HG03159 (cell line): ENCODE data around the gene KMT5B.

Experiments used
- ATAC-seq: cut with Tn5 transposase; IDR thresholded peaks from one replicate; pipeline ENCODE4 v1.9.1; 2021; ENCODE audit warnings: mild to moderate bottlenecking, moderate library complexity; ENCODE audit not compliant: unreplicated experiment

Gene KMT5B

DNA sequence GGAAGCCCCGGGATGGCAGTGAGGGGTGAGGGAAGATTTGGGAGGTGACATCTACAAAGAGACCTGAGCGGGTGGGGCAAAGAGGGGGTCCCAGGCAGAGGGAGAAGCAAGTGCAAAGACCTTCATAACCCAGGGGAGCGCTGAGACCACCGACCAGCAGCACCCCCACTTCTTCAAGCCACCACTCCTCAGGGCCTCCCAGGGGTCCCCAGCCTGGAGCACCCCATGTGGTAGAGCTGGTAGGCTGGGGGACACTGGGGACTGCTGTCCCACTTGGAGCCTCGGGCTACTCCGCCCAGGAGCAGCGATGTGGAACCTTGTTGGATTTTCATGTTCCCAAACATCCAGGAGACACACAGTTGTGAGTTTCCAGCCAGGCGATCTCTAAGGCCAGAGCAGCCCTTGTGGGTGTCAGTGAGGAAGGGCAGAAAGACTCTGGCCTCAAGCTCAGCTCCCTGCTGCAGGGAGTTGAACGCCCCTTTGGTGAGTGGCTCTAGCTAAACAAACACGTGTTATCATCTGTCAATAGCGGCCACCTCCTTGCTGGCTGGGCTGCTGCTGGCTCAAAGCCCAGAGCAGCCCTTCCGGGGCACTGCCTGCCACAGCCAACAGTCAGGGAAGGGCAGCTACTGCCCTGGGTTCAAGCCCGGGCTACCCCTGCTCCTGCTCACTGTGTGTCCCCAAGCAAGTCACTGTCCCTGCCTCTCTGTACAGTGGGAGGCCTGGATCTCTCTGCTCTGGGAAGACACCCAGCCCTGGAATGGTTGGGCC is 66.2 kb downstream of the KMT5B start:
- ATAC-seq = no peak

DNA sequence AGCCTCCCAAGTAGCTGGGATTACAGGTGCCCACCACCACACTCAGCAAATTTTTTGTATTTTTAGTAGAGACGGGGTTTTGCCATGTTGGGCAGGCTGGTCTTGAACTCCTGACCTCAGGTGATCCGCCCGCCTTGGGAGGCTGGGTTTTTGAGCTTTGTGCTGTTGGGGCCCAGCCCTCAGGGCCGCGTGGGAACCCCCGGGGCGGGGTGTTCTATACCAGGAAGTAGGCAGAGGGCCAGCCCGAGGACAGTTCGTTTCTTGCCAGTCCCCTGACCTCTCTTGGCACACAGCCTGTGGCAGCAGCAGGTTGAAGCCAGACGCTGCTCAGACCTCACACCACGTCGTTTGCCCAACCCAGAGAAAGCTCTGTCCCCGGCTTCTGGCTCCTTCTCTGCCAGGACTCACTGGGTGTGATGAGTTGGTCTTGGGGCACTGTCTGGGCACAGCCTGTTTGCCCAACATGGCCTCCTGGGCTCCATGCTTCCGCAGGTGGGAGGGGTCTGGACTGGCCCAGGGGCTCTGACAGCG is 67.0 kb downstream of the KMT5B start:
- no peak for ATAC-seq

DNA sequence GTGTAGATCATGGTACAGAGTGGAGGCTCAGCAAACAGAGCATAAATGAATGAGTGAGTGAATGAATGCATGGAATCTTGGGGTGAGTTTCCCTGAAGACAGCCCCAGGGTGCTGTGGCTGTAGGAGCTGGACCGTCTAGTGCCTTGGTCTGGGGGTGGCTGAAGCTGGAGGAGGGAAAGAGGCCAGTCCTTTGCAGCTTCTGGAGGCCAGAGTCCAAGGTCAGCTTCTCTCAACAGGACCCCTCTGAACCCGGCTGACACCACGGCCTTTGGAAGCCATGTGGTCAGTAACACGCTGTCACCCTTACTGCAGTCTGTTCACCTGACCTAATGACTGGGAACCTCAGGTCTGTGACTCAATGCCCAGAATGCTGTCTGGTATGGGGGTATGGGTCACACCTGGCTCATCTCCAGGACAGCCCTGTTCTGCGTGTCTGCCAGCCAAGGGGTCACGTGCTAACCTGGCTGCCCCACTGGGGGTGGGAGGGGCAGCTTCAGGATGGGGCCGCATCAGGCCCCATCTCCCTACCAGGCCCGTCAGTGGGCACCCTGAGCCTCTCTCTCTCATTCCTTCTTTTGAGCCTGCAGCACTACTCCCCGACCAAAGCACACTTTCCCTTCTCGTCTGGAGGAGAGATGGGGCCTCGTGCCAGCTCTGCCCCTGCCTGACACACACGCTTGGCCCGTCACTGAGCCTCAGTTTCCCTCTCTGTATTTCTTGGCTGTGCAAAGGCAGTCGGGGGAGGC is 67.8 kb downstream of the KMT5B start:
- ATAC-seq = no peak

DNA sequence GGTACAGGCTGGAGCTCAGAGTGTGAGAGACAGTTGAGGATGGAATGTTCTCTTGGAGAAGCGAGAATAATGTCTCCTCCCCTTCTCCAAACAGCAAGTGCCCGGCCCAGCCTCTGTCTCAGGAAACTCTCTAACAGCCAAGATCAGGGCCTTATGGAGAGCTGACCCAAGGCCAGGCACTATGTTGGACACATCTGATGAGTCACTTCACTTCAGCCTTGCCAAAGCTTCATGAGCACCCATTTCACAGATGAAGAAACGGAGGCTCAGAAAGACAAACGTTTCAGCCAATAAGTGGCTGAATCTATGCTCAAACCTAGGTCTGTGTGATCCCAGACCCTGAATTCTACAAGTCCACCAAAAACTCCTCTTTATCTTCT is 69.8 kb downstream of the KMT5B start:
- ATAC-seq = no peak

DNA sequence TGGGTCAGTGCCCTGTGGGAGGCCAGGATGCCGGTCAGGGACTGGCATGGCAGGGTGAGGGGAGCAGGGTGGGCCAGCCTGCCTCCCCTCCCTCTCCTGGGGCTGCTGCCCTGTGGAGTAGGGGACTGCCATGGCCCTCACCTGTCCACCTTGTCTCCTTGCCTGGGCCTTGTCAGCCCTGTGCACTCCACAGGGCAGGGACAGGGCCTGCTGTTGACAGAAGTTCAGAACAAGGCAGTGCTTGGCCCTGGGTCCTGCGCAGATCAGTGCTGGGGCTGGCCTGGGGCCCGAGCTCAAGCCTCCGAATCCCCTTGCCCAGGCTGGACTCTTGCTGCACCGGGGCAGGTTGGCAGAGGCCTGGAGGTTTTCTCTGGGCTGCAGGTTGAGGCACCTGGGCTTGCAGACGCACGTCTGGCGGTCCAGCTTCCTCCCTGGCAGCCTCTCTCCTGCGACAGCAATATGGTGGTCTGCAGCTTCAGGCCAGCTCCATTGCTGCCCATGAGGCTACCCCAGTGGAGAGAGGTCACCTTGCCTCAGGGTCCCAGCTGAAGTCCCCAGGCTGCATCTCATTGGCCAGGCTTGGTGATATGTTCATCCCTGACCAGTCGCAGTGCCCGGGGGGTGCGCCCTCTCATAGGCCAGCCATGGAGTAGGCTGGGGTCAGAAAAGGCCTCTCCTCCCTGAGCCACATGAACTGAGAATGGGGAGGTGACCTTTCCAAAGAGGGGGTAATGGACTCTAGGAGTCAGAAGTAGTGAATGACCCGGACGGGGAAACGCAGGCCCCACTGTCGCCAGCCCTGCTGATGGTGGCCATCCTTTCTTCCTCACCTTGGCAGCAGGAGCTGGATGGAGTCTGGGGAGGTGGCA is 70.4 kb downstream of the KMT5B start:
- no peak for ATAC-seq

DNA sequence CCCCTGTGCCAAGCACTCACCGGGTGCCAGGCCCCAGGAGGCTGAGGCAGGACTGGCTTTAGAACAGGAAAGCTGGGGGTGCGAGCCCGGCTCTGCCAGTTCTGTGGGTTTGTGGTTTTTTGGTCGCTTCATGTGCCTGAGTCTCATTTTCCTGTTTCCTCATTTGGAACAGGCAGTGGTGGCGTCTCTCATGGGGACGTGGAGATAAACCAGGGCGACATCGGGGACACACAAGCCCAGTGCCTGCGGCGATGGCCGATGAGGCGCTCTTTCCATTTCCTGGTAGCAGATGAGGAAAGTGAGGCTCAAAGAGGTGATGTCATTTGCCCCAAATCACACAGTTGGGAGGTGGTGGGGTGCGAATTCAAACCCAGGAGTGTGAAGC is 71.1 kb downstream of the KMT5B start:
- ATAC-seq = no peak

DNA sequence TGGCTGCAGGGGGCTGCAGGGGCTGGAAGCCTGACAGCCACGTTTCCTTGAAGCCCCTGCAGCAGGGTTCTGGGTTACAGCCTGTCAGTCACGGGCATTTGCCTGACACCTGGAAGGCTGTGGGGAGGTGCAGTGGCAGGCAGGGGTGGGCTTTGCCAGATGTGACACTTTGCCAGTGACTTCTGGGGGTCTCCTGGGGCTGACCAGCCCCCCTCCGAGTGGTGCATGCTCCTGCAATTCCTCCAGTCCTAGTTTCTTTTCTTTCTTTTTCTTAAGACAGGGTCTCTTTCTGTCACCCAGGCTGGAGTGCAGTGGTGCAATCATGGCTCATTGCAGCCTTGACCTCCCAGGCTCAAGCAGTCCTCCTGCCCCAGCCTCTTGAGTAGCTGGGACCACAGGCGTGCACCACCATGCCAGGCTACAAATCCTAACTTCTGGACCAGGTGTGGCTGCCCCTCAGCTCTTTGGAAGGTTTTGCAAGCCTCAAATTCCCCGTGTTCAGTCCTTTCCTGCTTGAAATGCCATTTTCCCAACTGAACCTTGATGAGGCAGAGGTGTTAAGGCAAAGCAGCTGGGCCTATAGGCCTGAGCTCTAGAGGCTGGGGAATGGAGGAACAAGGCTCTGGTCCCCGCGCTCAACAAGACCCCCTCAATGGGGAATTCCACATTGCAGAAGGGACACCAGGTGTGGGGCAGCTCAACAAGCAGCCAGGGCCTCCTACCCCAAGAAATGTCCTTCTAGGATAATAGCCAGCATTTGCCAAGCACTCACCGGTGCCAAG is 71.7 kb downstream of the KMT5B start:
- no peak for ATAC-seq

DNA sequence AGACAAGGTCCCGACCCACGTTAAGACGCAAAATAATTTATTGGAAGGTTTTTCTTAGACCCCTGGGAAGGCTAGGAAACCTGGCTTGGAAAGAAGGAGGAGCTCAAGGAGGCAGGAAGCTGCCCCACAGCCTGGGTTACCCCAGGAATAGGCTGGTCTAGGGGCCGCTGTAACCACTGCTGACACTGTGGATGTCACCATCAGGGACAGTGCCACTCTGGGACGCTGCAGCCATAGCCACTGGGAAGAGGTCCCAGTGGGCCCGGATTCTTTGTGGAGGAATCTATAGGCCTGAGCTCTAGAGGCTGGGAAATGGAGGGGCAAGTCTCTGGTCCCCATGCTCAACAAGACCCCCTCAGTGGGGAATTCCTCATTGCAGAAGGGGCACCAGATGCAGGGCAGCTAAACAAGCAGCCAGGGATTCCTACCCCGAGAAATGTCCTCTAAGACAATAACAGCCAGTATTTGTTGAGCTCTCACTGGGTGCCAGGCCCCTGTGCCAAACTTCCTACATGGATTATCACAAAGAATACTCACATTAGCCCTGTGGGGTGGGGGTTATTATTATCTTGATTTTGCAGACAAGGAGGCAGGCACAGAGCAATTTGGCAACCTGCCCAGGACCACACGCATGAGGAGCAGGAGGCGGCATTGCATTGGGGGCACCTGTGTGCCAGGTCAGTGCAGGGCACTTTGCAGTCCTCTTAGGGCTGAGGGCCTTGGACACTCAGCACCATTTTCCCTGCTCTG is 72.4 kb downstream of the KMT5B start:
- ATAC-seq = no peak

DNA sequence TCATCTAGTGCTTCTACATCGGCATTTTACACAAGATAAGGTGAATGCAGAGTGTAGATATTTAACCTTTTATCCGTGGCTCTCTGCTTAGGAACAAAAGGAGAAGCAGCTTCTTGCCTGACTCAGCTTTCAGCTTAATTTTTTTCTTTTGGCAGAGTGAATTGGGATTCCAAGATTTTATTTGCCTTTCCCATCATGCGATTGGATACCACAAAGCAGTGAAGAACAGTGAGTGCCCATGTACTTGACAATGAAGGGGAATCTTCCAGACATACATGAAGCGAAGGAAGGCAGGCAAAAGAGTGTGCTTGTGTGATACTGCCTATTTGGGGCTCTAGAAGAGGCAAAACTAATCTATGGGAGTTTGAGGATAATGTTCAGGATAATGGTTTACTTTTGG is 74.9 kb downstream of the KMT5B start:
- no peak for ATAC-seq

DNA sequence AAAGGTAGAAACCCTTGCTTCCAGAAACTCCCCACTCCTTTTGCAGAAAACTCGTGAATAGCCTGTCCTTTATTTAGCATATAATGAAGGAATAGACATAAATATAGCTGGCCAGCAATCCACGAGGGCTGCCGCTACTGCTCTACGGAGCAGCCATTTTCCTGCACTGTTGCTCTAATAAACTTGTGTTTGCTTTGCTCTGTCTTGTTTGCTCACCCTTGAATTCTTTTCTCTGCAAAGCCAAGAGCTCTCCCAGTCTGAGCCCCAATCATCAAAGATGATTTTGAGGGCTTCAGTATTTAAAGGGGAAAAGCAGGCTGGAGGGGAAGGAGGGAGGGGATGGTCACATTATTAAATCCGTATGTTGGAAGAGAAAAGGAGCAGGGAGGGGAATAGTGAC is 75.3 kb downstream of the KMT5B start:
- no peak for ATAC-seq

DNA sequence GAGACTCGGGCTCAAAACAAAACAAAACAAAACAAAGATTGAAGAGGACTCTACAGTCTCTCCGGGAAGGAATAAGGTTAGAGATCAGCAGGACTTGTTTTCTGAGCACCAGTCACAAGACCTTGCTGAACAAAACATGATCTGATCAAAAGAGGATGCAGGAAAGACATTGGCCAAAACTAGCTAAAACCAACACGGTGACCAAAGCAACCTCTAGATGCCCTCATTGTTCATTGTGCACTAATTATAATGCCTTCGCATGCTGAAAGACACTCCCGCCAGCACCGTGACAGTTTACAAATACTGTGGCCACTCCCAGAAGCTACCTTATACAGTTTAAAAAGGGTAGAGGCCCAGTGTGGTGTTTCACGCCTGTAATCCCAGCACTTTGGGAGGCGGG is 76.2 kb downstream of the KMT5B start:
- no peak for ATAC-seq

DNA sequence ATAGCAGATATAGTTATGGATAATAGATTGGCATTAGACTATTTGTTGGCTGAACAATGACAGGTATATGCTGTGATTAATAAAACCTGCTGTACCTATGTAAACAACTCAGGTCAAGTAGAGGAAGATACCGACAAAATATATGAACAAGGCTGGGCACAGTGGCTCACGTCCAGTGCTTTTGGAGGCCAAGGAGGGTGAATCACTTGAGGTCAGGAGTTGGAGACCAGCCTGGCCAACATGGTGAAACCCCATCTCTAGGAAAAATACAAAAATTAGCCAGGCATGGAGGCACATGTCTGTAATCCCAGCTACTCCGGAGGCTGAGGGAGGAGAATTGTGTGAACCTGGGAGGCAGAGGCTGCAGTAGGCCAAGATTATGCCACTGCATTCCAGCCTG is 77.9 kb downstream of the KMT5B start:
- no peak for ATAC-seq

DNA sequence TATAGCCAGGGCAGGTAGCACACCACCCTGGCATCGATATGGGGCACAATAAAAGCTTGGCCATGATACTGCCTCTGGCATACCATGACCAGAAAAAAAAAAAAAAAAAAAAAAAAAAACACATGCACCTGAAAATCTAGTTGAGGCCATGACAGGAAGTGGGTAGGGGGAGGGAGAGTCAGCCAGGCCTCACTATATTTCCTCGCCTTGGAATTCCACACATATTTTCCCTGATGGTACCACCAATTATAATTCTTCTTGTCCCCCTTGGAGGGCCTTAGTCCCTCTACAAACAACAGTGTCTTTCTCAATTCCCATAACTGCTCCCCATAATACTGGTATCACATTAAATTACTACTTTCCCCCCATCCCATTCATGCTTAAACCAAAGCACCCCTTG is 79.3 kb downstream of the KMT5B start:
- ATAC-seq = no peak

DNA sequence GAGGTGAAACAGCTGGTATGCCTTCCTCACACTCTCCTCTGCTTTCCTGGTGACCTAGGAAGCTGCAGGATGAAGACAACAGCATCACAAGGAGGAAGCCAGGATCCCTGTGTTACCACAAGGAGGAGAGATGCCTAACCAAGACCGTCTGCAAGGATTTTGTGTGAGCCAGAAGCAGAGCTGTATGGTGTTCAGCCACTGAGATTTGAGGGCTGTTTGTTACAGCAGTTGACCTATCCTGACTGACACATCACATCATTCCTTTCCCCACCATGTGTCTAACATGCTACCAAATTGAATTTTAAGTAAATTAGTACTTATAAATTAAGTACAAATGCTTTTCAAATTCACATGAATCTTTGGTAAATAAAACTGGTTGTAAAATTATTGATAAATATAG is 83.0 kb downstream of the KMT5B start:
- no peak for ATAC-seq

DNA sequence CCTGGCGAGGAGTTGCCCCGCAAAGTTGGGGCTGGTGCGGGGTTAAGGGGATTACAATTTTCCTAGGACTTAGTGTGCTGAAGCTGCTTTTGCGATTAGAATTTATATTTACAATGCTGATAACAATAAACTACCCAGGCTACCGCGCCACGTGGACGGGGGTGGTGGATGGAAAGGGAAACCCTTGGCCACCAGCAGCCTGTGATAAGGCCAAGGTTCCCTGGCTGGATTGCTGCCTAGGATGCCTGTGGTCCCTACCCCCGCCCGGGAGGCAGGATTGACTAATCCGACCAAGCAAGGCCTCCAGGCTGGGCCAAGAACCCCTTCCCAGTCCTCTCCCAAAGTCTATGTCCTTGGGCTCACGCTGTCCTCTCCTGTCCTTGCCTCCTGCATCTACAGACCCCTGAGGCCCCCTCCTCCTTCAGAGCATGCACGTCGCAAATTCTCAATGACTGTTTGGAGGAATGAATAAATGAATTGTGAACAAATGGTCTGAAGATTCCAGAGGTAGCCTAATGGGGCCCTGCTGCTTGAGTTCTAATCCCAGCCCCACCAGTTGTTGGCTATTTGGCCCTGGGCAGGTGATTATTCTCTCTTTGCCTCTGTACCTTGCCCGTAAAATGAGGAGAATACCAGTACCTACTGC is 84.3 kb downstream of the KMT5B start:
- no peak for ATAC-seq

DNA sequence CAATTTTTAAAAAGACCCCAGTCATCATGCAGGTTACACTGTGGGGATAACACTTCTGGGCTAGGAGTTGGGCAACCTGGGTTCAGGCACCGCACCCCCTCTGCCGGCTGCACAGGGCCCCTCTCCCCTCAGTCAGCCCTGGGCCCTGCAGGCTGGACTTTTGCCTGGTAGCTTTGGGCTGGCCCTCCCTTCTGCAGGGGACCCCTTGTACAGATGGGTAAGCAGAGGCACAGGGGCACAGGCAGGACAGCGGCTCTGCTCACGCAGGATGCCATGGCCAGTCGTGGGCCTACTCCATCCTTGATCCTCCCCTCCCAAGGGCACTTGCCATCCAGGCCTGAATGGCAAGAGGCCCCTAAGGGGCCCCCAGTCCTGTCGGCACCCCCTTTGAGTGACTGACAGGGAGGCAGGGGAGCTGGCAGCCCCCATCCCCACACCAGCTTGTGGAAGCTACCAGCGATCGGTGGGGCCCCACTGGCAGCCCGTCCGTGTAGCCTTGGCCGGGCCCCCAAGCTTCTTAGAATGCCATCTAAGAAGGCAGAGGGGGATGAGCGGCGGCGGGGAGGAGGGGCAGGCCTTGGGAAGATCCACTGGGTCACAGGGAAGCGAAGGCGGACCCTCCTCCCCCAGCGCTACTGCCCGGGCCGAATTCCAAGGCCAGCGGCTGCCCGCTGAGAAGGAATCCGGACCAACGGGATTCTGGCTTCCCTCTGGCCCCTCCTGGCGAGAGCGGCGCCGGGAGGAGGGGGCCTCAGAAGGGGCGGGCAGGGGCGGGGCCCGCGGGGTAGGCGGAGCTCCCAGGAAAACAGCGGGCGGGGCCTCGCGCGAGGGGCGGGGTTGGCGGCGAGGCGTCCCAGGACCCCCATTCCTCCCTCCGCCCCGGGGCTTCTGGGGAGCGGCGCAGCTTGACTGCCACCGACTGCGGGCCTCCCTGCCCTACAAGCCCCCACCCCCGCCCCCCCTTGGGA is 85.1 kb downstream of the KMT5B start:
- ATAC-seq = no peak

DNA sequence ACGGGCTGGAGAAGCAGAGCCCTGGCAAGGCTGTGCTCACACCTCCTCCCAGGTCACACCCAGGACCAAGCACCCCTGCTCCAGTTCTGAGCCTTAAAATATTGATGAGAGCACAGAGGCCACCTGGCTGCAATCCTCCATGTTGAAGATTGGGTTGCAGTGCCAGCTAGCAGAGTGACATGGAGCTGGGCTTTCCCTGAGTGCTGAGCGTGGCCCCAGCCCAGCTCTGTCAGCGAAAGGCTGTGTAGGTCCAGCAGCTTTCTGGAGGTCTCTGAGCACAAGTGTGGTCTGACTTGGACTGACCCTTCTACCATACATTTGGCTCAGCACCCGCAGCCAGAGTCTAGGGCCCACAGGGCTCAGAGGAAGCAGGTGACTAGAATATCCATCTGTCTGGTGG is 87.9 kb downstream of the KMT5B start:
- no peak for ATAC-seq

DNA sequence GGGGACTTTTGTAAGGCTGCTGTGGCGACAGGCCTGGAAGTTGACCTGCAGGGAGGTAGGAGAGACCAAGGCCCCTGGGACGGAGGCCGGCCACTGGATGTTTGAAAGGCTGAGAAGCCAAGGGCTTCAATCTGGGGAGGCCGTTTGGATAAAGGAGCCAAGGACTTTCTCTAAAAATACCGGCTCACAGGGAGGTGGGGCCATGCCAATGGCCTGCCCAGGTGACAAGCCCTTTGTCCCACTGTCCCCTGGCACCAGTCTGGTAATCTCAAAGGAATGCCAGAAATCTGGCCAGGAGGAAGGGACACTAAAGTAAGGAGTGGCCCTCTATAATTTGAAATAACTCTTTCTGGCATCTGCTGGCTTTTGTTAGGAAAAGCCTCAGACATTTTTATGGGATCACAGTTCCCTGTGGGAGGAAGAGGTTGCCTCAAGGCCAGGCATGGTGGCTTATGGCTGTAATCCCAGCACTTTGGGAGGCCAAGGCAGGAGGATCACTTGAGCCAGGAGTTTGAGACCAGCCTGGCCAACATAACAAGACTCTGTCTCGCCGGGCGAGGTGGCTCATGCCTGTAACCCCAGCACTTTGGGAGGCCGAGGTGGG is 90.1 kb downstream of the KMT5B start:
- ATAC-seq = no peak
